HG03280 (cell line): ENCODE data around the gene GTF3C1.

Source experiments
- ATAC-seq: cut with Tn5 transposase; IDR thresholded peaks from one replicate; pipeline ENCODE4 v1.9.1; 2021; ENCODE audit warnings: mild to moderate bottlenecking, moderate library complexity; ENCODE audit not compliant: unreplicated experiment

Gene GTF3C1

GRCh38 chr16:27522173-27522707, 27.5 kb downstream of the GTF3C1 start:
- ATAC-seq, result no peak

GRCh38 chr16:27520982-27521673, 28.6 kb downstream of the GTF3C1 start:
- ATAC-seq, result no peak

- ATAC-seq, result no peak
Observed at GRCh38 chr16:27518226-27518625, 31.5 kb downstream of the GTF3C1 start.

- ATAC-seq, result no peak
Observed at GRCh38 chr16:27517664-27518063, 32.0 kb downstream of the GTF3C1 start.

GRCh38 chr16:27516365-27516764, 33.3 kb downstream of the GTF3C1 start:
- ATAC-seq, result no peak

GRCh38 chr16:27515874-27516353, 33.8 kb downstream of the GTF3C1 start:
- peak; percentile 77 for ATAC-seq

GRCh38 chr16:27514806-27515205, 34.9 kb downstream of the GTF3C1 start:
- ATAC-seq, result no peak

- ATAC-seq, result no peak
Observed at GRCh38 chr16:27511657-27512448, 37.9 kb downstream of the GTF3C1 start.

GRCh38 chr16:27508476-27508875, 41.2 kb downstream of the GTF3C1 start:
- no peak for ATAC-seq

- ATAC-seq, result no peak
Observed at GRCh38 chr16:27506771-27507170, 42.9 kb downstream of the GTF3C1 start.

GRCh38 chr16:27505297-27506236, 44.1 kb downstream of the GTF3C1 start:
- no peak for ATAC-seq

- ATAC-seq, result no peak
Observed at GRCh38 chr16:27503662-27504061, 46.1 kb downstream of the GTF3C1 start.

- no peak for ATAC-seq
Observed at GRCh38 chr16:27500801-27501200, 48.9 kb downstream of the GTF3C1 start.

- no peak for ATAC-seq
Observed at GRCh38 chr16:27499659-27500055, 50.1 kb downstream of the GTF3C1 start.

GRCh38 chr16:27498916-27499658, 50.6 kb downstream of the GTF3C1 start:
- no peak for ATAC-seq

GRCh38 chr16:27498031-27498825, 51.5 kb downstream of the GTF3C1 start:
- ATAC-seq, result no peak

- ATAC-seq, result no peak
Observed at GRCh38 chr16:27495191-27495590, 54.5 kb downstream of the GTF3C1 start.

GRCh38 chr16:27492588-27492979, 57.1 kb downstream of the GTF3C1 start:
- ATAC-seq, result no peak

GRCh38 chr16:27491894-27492587, 57.7 kb downstream of the GTF3C1 start:
- no peak for ATAC-seq
